Upper lobe of left lung (tissue), 4 donors: ENCODE measurements around the gene ALCAM.

ENCODE experiments used
- CTCF ChIP-seq, 6 experiments: fragments of 450-650 bp in 4 of 6; fragments of 200-600 bp in 2 of 6; sonication (generic) in 2 of 6; IDR thresholded peaks; one replicate each; pipeline ENCODE4 v1.5.1; 2016 to 2019; ENCODE audit warnings: antibody characterized with exemption in 6 of 6
- POLR2A ChIP-seq, 4 donors: fragments of 450-650 bp; IDR thresholded peaks; one replicate each; pipeline ENCODE4 v1.5.1; 2016 to 2017; ENCODE audit warnings: antibody characterized with exemption in 4 of 4, mild to moderate bottlenecking in 2 of 4
- POLR2AphosphoS5 ChIP-seq, 2 donors: sonication (generic); formaldehyde crosslinking; IDR thresholded peaks; one replicate each; pipeline ENCODE4 v1.5.1; 2017; ENCODE audit warnings: antibody characterized with exemption in 2 of 2

- no peak for TF ChIP-seq POLR2AphosphoS5 (IDR thresholded peaks at IDR 0.05)
- TF ChIP-seq CTCF (IDR thresholded peaks at IDR 0.05), result no peak
- TF ChIP-seq POLR2A (IDR thresholded peaks at IDR 0.05), result no peak
Observed at GRCh38 chr3:105425153-105425502, 58.4 kb downstream of the ALCAM start.
